Tibial artery (tissue), 4 donors: Measurements from ENCODE around the gene BICC1.

ENCODE experiments used
- DNase-seq, 2 donors: peaks; one replicate each; pipeline ENCODE4 v3.0.0-alpha.2; 2019
- H3K27ac ChIP-seq, 2 donors: fragments of 200-600 bp; sonication (generic) in 1 of 2; 1 replicate in 1 of 2; 2 replicates in 1 of 2; pipeline ENCODE4 v1.5.1; 2018 to 2019; ENCODE audit warnings: mild to moderate bottlenecking in 1 of 2
- H3K27me3 ChIP-seq, 2 donors: fragments of 200-600 bp; sonication (generic) in 1 of 2; one replicate each; pipeline versions ENCODE4 v1.5.1 to v1.6.0; 2016 to 2019
- H3K36me3 ChIP-seq, 3 donors: fragments of 200-600 bp; sonication (generic) in 2 of 3; one replicate each; pipeline ENCODE4 v1.5.1; 2016 to 2019; ENCODE audit warnings: mild to moderate bottlenecking in 2 of 3
- H3K4me1 ChIP-seq, 4 donors: fragments of 200-600 bp; sonication (generic) in 2 of 4; 1 replicate in 3 of 4; 2 replicates in 1 of 4; pipeline ENCODE4 v1.5.1; 2016 to 2019
- H3K4me3 ChIP-seq, 2 donors: fragments of 200-600 bp; sonication (generic) in 1 of 2; 1 replicate in 1 of 2; 2 replicates in 1 of 2; pipeline ENCODE4 v1.5.1; 2018 to 2019; ENCODE audit warnings: mild to moderate bottlenecking in 2 of 2
- H3K9me3 ChIP-seq, 3 donors: fragments of 200-600 bp; sonication (generic) in 1 of 3; one replicate each; pipeline ENCODE4 v1.5.1; 2016 to 2019
- intact Hi-C: fragments of 100-400 bp; cut with DNase I; formaldehyde crosslinking; loops from one replicate; pipeline ENCODE4 v1.15.0; 2023; ENCODE audit warnings: low total_unique reads
- TF ChIP-seq, protein P1 (sequence below), 2 experiments: fragments of 200-600 bp in 1 of 2; fragments of 450-650 bp in 1 of 2; IDR thresholded peaks; one replicate each; pipeline ENCODE4 v1.5.1; 2017 to 2019; ENCODE audit warnings: antibody characterized with exemption in 2 of 2, mild to moderate bottlenecking in 1 of 2, moderate library complexity in 1 of 2

Gene BICC1

DNA sequence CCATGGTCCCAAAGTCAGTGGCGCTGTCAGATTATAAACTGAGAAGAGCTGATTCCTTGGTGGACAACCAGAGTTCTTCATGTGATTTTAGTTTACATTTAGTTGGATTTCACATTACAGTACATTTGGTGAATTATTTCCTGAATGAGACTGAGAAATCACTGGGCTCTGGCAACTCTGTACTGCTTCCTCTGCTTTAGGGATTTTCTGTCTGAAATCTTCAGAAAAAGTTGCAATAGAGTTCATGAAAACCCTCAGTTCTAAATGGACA is 242.6 kb downstream of the BICC1 start:
- intact Hi-C loops: no loop called here
- Histone ChIP-seq H3K27me3 (no peaks in the 10 kb centered on the region), H3K9me3 (no peaks in the 10 kb centered on the region), H3K27ac (peak overlapping the region; percentile 69 to 73), H3K36me3 (no peaks in the 10 kb centered on the region), H3K4me3 (no peak overlapping the region), H3K4me1 (peaks cover 0 to 64% (median 19%) of the 10 kb centered on the region in 4 donors)
- no peak for DNase-seq
- TF ChIP-seq, protein P1, sequence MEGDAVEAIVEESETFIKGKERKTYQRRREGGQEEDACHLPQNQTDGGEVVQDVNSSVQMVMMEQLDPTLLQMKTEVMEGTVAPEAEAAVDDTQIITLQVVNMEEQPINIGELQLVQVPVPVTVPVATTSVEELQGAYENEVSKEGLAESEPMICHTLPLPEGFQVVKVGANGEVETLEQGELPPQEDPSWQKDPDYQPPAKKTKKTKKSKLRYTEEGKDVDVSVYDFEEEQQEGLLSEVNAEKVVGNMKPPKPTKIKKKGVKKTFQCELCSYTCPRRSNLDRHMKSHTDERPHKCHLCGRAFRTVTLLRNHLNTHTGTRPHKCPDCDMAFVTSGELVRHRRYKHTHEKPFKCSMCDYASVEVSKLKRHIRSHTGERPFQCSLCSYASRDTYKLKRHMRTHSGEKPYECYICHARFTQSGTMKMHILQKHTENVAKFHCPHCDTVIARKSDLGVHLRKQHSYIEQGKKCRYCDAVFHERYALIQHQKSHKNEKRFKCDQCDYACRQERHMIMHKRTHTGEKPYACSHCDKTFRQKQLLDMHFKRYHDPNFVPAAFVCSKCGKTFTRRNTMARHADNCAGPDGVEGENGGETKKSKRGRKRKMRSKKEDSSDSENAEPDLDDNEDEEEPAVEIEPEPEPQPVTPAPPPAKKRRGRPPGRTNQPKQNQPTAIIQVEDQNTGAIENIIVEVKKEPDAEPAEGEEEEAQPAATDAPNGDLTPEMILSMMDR (IDR thresholded peaks at IDR 0.05): no peak

GRCh38 chr10:58755677-58756076 is 243.0 kb downstream of the BICC1 start:
- peak in 1 of 2 donors; percentile 54 for DNase-seq
- H3K4me3 ChIP-seq: peak overlapping the region; percentile 30 to 40
- H3K27ac ChIP-seq: peak overlapping the region; percentile 69 to 73

GRCh38 chr10:58756130-58756719 is 243.6 kb downstream of the BICC1 start:
- no peaks in the 10 kb centered on the region for H3K9me3 ChIP-seq
- no peak for DNase-seq
- intact Hi-C loops: no loop called here
- no peaks in the 10 kb centered on the region for H3K36me3 ChIP-seq
- H3K27ac ChIP-seq: peak overlapping the region; percentile 69 to 73
- no peaks in the 10 kb centered on the region for H3K27me3 ChIP-seq
- H3K4me3 ChIP-seq: peak overlapping the region; percentile 30 to 40
- peaks cover 0 to 57% (median 19%) of the 10 kb centered on the region in 4 donors for H3K4me1 ChIP-seq
- TF ChIP-seq, protein P1 (IDR thresholded peaks at IDR 0.05): no peak

More at GRCh38 chr10:58755677-58756076, 243.0 kb downstream of the BICC1 start:
- intact Hi-C loops: no loop called here
- TF ChIP-seq, protein P1 (IDR thresholded peaks at IDR 0.05): no peak
- Histone ChIP-seq H3K27me3 (no peaks in the 10 kb centered on the region), H3K4me1 (peaks cover 0 to 63% (median 19%) of the 10 kb centered on the region in 4 donors), H3K9me3 (no peaks in the 10 kb centered on the region), H3K36me3 (no peaks in the 10 kb centered on the region)

GRCh38 chr10:58757352-58758065 is 244.8 kb downstream of the BICC1 start:
- DNase-seq: no peak
- TF ChIP-seq, protein P1 (IDR thresholded peaks at IDR 0.05): no peak
- no peaks in the 10 kb centered on the region for H3K27me3 ChIP-seq
- intact Hi-C loops: no loop called here
- H3K36me3 ChIP-seq: no peaks in the 10 kb centered on the region
- no peak overlapping the region for H3K4me3 ChIP-seq
- H3K4me1 ChIP-seq: peaks cover 0 to 56% (median 19%) of the 10 kb centered on the region in 4 donors
- peak overlapping the region in 1 of 2 donors; percentile 12 for H3K27ac ChIP-seq
- H3K9me3 ChIP-seq: no peaks in the 10 kb centered on the region

DNA sequence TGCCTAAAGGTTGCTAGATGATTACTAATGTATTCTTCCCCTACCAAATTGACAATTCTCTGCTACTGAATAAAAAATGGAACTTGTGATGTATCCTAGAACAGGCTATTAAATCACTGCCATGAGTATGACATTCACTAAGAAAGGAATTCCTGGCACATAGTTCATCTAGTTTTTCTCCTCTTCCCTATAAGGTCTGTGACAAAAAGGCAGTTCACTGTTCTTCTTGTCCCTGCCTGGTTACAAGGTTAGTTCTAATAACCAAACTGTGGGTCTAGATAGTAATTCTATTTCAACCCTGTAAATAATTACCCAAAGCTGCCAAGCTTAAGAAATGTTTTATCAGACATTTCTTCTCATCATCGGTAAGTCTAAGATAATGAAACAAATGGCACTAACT is 245.6 kb downstream of the BICC1 start:
- no peak overlapping the region for H3K4me3 ChIP-seq
- no peaks in the 10 kb centered on the region for H3K36me3 ChIP-seq
- no peaks in the 10 kb centered on the region for H3K9me3 ChIP-seq
- intact Hi-C loops: no loop called here
- H3K4me1 ChIP-seq: peaks cover 0 to 56% (median 19%) of the 10 kb centered on the region in 4 donors
- DNase-seq: no peak
- H3K27ac ChIP-seq: no peak overlapping the region
- H3K27me3 ChIP-seq: no peaks in the 10 kb centered on the region
- TF ChIP-seq, protein P1 (IDR thresholded peaks at IDR 0.05): no peak
